GM19452 (cell line): ENCODE data around the gene AGTPBP1.

Source experiments
- ATAC-seq: cut with Tn5 transposase; IDR thresholded peaks from one replicate; pipeline ENCODE4 v1.9.1; 2021; ENCODE audit not compliant: unreplicated experiment

Gene AGTPBP1

DNA sequence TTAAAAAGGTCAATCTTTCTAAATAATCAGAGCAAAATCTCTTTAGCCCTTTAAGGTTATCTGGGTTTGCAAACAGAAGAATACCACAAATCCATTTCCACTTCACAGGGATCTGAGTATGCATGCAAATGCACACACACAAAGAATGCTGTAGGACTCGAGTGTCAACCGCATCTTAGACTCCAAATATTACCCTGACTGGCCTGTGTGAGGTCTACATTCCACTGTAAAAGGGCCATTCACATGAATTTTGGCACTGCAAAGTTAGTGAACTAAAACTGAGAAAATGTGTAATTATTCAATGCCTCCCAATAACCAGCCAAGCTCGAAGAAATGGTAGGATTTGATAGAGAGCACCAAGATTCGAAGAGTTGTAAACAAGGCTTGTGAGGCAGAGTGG lies 199.9 kb downstream of the AGTPBP1 start:
- no peak for ATAC-seq

DNA sequence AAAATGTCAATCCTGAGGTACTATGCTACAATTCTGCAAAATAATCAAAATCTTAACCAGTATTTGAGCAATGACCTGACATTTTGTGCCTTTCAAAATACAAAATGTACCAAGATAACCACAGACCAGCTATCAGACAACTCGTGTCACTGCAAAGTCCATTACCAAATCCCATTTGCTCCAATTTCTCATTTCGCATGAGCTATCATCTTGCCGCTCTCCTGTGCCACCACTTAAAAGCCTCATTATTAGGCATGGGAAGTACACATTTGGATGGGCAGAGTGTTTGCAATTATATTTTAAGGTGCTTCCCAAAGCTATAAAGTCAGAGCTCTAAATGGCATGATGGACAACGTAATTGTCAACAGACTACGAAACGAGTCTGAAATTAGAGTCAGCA lies 205.2 kb downstream of the AGTPBP1 start:
- no peak for ATAC-seq

DNA sequence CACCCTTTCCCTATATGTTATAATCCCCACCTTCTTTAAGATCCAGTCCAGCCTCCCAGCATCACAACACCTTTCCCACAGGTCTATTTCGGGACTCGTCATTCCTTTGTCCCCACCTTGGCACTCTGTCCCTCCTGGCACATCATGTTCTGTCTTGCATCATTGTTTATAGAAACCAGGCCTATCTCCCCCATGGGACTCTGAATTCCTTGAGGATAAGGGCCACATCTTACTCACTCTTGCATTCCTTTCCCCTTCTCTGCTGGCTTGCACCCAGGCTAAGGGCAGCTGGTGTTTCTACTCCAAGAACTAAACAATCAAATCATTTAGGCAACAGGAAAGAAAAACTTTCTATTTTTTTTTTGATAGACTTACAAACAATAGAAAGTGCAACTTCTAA lies 205.7 kb downstream of the AGTPBP1 start:
- no peak for ATAC-seq

DNA sequence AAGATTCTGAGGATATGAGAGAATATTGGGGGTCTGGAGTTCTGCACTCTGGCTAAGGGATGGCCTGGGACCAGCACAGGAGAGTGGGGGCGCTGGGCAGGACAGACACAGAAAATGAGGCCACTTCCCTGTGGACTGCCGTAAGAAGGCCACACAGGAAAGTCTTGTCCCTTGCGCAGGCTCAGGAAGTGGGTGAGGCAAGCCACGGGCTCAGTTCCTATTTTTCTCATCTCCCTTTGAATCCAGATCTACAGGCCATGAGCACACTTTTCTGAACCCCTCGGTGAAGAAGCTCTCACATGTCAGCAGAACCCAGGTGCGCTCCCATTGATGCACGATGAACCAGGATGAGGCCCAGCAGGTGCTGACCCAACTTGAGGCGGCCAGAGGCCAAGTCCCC lies 207.4 kb downstream of the AGTPBP1 start:
- no peak for ATAC-seq

DNA sequence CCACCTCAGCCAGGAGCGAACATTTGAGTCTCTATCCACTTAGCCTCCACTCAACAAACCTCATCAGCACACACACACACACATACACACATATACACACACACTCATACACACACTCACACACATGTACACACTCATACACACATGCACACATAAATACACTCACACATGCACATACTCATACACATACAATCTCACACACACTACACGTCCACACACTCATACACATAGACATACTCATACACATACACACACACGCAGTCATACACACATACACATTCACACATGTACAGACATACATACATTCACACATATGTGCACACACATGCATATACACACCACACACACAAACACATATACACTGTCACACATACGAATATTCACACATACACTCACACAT lies 208.2 kb downstream of the AGTPBP1 start:
- no peak for ATAC-seq

DNA sequence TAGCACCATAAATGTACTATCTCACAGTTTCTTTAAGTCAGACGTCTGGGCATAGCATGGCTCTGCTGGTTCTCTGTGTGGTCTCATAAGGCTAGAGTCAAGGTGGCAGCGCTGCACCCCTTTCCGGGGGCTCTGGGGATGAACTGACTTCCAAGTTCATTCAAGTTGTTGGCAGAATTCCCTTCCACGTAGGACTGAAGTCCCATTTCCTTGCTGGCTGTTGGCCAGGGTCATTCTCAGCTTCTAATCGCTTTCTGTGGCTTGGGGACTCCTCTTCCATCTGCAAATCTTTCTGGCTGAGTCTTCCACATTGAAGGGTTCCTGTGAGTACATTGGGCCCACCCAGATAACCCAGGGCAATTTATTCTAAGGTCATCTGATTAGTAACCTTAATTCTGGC lies 211.0 kb downstream of the AGTPBP1 start:
- no peak for ATAC-seq

DNA sequence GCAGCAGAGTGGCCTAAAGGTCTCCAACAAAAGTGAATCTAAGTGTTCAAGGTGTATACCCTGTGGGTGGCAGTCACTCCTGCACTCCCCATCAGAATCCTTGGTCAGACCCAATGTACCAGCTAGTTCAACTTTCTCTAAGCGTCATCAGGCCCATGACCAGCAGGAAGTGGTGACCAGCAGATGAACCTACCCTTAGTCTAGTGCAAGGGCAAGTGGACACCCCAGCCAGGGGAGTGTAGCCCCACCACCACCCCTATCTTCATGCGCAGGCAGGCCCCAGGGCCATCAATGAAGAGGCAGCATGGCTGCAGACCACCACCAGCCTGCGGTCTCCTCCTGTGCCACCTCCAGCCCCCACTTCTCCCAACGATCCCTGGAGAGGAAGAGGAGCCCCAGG lies 213.1 kb downstream of the AGTPBP1 start:
- ATAC-seq: no peak

DNA sequence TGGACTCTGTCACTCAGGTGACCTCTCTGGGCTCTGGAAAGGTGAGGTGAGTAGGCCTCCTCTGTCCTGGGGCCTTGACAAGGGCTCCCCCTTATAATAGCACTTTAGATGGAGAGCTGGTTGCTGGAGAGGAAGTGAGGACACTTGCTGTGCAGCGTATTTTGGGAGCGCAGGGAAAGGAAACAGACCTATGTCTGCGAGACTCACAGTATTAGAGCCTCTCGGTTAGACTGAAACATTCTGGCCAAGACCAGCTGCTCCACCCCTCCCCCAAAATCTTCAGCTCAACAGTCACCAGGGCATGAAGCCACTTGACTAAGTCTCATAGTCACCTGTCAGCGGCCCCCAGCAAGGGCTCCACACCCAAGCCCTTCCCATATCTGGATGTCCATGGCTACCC lies 213.6 kb downstream of the AGTPBP1 start:
- no peak for ATAC-seq

DNA sequence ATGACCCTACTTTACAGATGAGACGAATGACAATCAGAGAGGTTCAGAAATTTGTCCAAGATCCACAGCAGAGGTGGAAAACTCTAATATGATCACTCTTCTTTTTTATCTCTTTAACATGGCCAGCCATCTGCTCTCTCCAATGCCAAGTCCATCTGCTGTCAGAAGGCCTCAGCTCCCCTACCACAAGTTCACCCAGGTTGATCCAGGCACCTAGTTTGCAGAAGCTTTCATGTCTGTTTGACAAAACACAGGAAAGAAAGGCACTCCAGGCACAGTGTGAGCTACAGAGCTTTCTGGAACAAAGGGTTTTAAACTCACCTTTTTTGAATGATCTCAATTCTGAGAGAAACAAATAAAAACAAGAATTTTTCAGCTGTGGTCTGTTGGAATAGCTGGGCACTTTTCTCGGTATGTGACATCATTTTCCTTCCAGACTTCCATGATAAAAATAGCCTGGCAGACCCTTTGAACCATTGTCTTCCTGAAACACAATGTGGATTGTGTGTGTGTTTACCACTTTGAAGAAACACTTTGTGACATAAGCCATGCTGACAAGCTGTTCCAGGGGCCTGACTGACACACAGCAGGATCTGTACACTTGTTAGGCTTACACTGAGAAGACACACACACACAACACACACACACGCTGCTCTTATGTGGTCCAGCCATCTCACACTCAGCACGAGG lies 214.3 kb downstream of the AGTPBP1 start:
- ATAC-seq: no peak

DNA sequence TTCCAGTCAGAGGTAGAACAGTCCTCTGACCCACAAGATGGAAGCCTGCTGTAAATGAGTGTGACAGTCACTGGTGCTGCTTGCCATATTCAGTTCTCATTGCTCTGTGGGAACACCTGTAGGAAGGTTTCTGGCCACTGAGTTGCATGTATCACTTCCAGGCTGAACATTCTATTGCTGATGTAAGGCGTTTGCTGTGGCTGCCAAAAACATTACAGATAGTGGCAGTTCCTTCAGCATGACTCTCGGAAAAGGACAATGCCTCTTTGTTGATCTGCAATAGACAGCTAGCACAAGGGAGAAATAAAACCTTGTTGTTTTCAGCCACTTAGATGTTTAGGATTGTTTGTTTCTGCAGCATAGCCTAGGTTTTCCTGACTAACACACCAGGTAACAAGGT lies 217.2 kb downstream of the AGTPBP1 start:
- ATAC-seq: no peak

DNA sequence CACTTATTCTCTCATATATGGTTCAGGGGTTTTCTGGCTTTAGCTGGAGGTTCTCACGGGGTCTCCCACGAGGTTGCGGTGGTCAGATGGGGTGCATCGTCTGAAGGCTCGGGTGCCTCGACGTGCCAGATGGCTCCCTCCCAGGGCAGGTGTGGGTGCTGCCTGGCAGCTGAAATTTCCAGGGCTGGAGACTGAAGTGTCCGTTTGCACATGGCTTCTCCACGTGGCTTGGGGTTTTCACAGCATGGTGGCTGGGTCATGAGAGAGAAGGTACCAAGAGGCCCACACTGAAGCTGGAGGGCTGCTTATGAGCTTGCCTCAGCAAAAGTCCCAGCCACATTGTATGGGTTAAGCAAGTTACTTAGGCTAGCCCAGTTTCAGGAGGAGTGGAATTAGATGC lies 218.6 kb downstream of the AGTPBP1 start:
- no peak for ATAC-seq

DNA sequence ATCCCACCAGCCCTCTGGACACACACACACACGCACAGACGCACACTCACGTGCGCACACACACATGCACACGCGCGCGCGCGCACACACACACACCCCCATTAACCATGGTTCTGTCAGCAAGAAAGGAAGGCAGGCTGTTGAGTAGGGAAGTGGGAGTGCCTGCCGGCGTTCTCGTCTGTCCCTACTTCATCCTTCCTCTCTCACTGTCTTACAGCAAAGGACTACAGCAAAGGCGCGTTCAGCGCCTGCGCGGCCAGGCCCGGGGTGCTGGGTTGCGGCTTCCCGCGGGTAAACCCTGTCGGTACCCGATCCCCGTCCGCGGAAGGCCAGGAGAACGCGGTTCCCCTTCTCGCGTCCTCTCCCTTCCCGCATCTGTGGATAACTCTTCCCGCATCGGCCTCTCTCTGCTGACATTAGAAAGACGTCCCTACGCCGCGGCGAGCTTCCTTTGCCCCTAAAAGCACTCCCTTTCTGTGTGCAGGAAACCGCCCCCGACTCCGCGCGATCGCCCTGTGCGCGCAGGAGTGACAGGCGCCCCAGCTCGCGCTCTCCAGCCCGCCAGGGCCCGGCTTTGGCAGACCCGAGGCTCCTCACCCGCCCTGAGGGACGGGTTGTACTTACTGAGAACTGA lies 219.2 kb downstream of the AGTPBP1 start:
- ATAC-seq: no peak

DNA sequence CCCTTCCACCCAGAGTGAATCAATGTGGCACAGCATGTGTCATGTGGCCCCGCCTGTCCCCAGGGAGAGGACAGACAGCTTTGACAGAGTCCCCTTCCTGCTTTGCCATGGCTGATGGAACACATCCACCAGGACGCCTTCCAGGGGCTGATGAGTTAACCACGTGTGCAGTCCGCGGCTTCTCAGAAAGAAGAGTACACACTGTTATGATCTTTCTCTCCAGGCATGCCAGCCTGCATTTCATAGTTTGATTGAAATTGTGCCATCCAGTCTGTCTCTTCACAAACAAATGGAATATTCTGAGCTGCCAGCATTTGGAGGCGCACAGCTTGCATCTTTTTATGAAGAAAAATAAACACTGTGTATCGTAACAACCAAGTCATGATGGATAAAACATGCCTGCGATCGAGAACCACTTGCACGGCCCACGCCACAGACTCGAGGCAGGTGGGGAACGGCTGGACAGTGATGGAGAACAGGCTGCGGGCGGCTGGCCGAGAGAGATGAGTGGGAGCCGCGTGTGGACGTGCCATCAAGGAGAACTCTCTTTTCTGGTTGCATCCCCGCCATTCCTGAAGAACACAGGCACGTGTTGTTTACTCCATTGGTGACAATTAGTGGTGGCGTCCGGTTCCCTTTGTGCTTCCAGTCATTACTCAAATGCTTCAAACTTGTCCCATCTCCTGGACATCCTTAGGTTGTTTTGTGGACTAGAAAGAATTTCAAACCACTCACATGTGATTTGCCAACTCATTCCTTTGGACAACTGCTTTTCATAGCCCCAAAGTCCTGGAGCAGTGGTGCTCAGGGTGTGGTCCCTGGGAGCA lies 220.2 kb downstream of the AGTPBP1 start:
- no peak for ATAC-seq

DNA sequence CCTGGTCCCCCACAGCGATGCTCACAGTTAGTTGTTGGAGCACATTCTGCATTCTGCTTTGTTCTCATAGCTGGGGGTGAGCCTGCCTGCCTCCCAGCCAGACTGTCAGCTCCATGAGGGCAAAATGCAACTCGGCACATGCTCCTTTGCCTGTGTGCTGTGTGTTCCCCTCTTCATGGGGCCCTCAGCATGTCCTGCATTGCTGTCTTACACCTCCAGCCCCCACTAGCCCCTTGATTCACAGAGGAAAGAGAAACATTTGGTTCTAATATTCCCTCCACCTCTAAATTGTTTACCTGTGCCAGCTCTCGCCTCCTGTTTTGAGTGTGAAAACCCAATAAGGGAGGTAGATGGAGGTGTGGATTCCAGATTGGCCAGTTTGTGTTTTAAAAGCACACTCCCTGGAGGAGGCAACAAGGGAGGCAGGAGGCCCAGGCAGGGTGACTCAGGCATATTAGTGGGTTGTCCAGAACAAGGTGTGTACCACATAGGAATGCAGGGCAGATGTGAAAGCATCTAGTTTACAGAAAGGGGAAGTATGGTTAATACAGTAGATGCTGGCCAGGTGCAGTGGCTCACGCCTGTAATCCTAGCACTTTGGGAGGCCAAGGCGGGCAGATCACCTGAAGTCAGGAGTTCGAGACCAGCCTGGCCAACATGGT lies 224.6 kb downstream of the AGTPBP1 start:
- no peak for ATAC-seq

DNA sequence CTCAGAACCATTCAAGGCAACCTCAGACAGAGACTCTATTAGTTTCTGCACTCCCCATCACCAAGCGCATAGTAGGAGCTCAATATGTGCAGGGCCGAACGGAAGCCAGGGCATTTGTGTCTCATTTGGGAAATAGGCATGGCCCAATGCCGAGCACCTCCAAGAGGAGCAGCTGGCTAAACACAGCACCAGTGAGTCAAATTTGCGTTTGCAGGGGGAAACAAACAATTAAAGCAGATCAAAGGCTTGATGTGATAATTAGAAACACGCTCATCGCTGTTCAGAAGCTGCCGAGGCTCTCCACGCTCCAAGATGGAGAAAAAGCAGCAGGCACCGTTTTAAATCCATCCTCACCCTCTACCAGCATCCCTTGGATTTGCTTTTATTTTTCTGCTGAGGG lies 225.3 kb downstream of the AGTPBP1 start:
- ATAC-seq: no peak

DNA sequence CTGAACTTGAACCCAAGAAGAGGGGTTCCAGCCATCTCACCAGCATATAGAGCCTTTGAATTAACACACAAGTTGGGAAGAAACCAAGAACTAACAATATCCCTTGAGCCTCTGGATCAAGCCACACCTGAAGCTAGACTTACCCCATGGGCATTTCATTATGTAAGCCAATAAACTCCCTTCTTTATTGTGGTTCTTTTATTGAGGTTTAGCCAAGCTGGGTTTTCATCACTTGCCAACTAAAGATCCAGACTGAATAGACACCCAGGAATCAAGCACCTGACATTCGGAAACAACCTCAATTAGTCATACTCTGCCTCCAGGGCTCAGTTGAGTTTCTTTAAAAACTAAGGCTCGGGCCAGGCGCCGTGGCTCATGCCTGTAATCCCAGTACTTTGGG lies 226.7 kb downstream of the AGTPBP1 start:
- ATAC-seq: no peak

DNA sequence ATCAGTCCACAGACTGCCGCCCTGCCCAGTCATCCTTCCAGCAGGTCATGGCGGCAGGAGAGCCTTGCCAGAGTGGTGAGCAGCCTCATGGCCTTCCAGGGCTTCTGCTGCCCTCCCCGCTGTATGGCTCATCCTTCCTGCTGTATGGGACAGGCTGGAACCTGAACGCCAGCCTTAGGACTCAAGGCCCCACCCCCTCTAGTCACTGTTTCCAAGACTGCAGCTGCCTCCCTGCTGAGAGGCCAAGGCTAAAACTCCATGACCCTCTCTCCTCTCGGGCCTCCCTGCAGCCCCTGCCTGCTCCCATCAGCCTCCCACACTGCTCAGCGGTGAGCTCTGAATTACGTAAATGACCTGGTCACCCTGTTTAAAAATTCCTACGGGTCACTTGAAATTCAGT lies 227.5 kb downstream of the AGTPBP1 start:
- no peak for ATAC-seq

DNA sequence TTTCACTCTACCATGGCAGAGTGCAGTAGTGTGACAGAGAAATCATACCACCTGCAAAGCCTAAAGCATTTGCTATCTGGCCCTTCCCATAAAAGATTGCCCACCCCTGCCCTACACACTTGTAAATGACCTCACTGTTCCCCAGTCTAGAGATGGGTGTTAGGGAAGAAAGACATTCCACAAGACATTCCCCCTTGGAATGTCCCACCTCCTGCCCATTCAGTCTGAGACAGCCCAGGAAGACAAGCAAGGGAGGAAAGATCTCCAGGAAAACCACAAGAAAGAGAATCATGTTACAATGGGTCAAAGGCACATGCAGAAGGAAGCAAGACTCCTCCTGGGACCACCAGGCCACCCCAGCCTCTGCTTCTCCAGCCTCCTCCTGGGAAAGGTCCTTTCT lies 230.0 kb downstream of the AGTPBP1 start:
- no peak for ATAC-seq

DNA sequence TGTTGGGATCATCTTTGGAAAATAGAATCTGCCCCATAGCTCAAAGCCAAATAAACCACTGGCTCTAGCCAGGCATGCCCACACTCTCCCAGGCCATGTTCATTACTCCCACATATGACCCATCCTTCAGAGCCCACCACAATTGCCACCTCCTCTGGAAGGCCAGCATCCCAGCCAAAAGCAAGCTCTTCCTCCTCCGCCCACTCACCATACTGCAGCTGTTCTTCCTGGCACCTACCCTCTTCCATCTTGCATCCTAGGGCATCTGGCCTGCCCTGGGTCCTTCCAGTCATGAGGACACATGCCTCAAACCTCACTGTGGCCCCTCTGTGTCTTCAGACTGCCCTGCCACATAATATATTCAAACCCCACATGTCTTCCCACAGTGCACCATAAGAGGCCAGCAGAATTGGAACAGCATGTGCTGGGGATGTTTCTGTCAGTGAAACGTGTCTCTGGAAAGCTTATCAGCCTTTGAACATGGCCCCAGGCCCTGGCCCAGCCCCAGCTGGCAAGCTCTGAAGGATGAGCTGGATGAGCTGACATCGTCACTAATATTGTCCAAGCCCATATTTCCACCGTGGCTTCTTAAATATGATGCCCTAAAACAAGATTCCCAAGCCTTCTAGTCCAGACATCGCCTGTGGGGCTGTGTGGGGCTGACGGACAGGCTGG lies 230.8 kb downstream of the AGTPBP1 start:
- no peak for ATAC-seq

DNA sequence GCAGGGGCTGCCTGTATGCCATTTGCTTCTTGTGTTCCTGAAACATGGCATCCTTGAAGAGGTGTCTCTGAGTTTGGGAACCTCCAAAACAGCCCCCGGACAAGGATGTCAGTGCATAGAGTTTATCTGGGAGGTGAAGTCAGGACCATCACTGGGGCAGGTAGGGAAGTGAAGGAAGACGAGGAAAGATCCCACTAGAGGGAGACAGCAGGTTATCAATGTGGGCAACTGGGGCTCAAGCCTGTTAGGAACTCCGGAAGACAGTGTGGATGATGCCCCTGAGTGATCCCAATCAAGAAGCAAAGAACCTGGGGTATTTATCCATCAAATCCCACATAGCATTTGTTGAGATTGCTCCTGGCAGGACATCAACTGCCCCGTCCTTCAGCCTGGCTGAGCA lies 233.1 kb downstream of the AGTPBP1 start:
- ATAC-seq: no peak

DNA sequence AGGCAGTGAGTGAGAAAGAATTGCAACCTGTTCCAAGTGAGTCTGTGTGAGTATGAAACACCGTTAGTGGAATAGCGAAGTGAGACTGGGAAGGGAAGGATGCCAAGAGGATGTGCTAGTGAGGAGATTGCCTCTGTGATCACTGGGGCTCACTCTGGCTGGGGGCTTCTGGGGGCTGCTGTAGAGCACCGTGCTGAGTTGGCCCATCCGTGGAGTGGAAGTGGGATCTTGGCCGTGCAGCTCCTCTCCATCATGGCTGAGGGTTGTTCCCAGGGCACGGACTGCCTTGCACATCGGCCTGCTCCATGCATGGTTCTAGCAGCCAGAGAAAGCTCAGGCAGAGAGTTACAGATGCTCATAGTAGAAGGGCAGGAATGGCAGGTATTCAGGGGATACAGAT lies 236.1 kb downstream of the AGTPBP1 start:
- no peak for ATAC-seq
